ENCODE measurements around the gene ADGRA1.

GRCh38 chr10:133070810-133071209, 16.9 kb upstream of the ADGRA1 start:
- TF ChIP-seq CTCF (IDR thresholded peaks at IDR 0.05) = no peak
- TF ChIP-seq POLR2A (IDR thresholded peaks at IDR 0.05) = no peak
